ENCODE results near the gene CYTH2.

The CYTH2 gene

DNA sequence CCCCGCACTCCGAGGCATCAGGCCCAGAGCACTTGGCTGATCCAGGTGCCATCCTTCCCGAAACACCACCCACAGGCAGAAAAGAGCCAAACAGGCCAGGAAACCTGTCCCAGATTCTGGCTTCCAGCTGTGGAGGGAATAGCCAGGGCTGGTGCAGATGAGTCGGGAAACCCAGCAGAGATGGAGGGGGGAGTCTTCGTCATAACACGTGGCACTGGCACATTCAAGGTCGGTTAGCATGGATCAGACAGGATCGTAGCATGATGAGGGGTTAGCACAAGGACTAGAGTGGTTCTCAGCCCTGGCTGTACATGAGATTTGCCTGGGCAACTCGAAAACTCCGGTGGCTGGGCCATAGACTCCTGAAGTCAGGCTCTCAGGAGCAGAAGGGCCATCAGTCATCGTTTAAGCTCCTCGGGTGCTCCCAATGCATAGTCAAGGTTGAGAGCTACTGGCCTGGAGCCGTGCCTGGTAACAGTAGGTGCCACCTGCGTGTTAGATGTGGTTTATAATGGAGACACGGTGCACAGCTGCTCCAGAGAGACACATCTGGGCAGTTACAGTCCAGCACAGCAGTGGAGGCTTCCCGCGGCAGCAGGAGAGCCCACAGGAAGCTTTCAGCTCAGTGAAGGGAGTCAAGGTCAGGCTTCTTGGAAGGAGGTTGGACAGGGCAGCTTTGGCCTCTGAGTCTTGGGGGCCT, 6.3 kb downstream of the CYTH2 start:
- no peak for TF ChIP-seq Cebpa-rat (IDR thresholded peaks at IDR 0.05)
- Histone ChIP-seq H3K4me3 (no peak overlapping the region), H3K27me3 (no peaks in the 10 kb centered on the region), H3K4me1 (peaks cover 27% of the 10 kb centered on the region), H4K20me1 (peaks cover 53% of the 10 kb centered on the region), H3K27ac (peak overlapping the region; percentile 41), H3K9ac (peak overlapping the region; percentile 57), H3K9me3 (no peaks in the 10 kb centered on the region), H3K4me2 (peak overlapping the region; percentile 17; the same call in 1 of the 2 replicates), H3K36me3 (peaks cover 92% of the 10 kb centered on the region)

GRCh38 chr19:48476176-48476575, 7.0 kb downstream of the CYTH2 start:
- peaks cover 47% of the 10 kb centered on the region for H4K20me1 ChIP-seq
- peaks cover 29% of the 10 kb centered on the region for H3K4me1 ChIP-seq
- H3K9ac ChIP-seq, result peak overlapping the region; percentile 57; the same call in 1 of the 2 replicates
- H3K4me2 ChIP-seq, result no peak overlapping the region
- H3K27ac ChIP-seq, result peak overlapping the region; percentile 41
- no peak for TF ChIP-seq Cebpa-rat (IDR thresholded peaks at IDR 0.05)
- H3K9me3 ChIP-seq, result no peaks in the 10 kb centered on the region
- no peak overlapping the region for H3K4me3 ChIP-seq
- peaks cover 85% of the 10 kb centered on the region for H3K36me3 ChIP-seq
- H3K27me3 ChIP-seq, result no peaks in the 10 kb centered on the region

- Histone ChIP-seq H3K4me1 (peaks cover 39% of the 10 kb centered on the region), H3K4me2 (no peak overlapping the region), H3K36me3 (peaks cover 75% of the 10 kb centered on the region), H3K27ac (no peak overlapping the region), H3K9ac (no peak overlapping the region), H4K20me1 (peaks cover 37% of the 10 kb centered on the region), H3K4me3 (no peak overlapping the region), H3K27me3 (no peaks in the 10 kb centered on the region), H3K9me3 (no peaks in the 10 kb centered on the region)
- TF ChIP-seq Cebpa-rat (IDR thresholded peaks at IDR 0.05), result no peak
Observed at GRCh38 chr19:48477067-48477685, 8.0 kb downstream of the CYTH2 start.

- H3K36me3 ChIP-seq, result peaks cover 70% of the 10 kb centered on the region
- no peak overlapping the region for H3K4me3 ChIP-seq
- no peaks in the 10 kb centered on the region for H3K27me3 ChIP-seq
- no peak overlapping the region for H3K4me2 ChIP-seq
- no peak for TF ChIP-seq Cebpa-rat (IDR thresholded peaks at IDR 0.05)
- peaks cover 32% of the 10 kb centered on the region for H4K20me1 ChIP-seq
- no peak overlapping the region for H3K27ac ChIP-seq
- no peaks in the 10 kb centered on the region for H3K9me3 ChIP-seq
- H3K4me1 ChIP-seq, result peaks cover 46% of the 10 kb centered on the region
- H3K9ac ChIP-seq, result no peak overlapping the region
Observed at GRCh38 chr19:48477698-48478338, 8.6 kb downstream of the CYTH2 start.

DNA sequence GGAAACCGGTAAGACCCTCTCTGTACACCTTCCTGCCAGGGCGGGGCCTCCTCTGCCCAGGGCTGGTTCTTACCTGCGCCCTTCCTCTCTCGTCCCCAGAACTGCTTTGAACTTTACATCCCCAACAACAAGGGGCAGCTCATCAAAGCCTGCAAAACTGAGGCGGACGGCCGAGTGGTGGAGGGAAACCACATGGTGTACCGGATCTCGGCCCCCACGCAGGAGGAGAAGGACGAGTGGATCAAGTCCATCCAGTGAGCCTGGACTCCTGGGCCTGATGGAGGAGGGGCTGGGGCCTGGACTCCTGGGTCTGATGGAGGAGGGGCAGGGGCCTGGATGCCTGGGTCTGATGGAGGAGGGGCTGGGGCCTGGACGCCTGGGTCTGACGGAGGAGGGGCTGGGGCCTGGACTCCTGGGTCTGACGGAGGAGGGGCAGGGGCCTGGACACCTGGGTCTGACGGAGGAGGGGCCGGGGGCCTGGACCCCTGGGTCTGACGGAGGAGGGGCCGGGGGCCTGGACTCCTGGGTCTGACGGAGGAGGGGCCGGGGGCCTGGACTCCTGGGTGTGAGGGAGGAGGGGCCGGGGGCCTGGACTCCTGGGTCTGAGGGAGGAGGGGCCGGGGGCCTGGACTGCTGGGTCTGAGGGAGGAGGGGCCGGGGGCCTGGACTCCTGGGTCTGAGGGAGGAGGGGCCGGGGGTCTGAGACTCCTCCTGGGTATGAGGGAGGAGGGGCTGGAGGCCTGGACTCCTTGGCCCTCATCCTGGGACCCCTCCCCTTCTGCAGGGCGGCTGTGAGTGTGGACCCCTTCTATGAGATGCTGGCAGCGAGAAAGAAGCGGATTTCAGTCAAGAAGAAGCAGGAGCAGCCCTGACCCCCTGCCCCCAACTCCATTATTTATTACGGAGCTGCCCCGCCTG, 9.4 kb downstream of the CYTH2 start:
- Histone ChIP-seq H3K9me3 (no peaks in the 10 kb centered on the region), H3K9ac (no peak overlapping the region), H3K4me1 (peaks cover 51% of the 10 kb centered on the region), H3K4me2 (no peak overlapping the region), H3K36me3 (peaks cover 62% of the 10 kb centered on the region), H3K27me3 (no peaks in the 10 kb centered on the region), H3K4me3 (no peak overlapping the region), H3K27ac (no peak overlapping the region), H4K20me1 (peaks cover 25% of the 10 kb centered on the region)
- TF ChIP-seq Cebpa-rat (IDR thresholded peaks at IDR 0.05), result no peak

- Histone ChIP-seq H3K9ac (no peak overlapping the region; the same call in 1 of the 2 replicates), H3K27me3 (no peaks in the 10 kb centered on the region), H4K20me1 (peaks cover 14% of the 10 kb centered on the region; the same call in 1 of the 2 replicates), H3K9me3 (no peaks in the 10 kb centered on the region), H3K4me3 (no peak overlapping the region), H3K4me1 (peaks cover 52% of the 10 kb centered on the region), H3K36me3 (peaks cover 51% of the 10 kb centered on the region), H3K4me2 (peak overlapping the region; percentile 97), H3K27ac (no peak overlapping the region)
- no peak for TF ChIP-seq Cebpa-rat (IDR thresholded peaks at IDR 0.05)
Observed at GRCh38 chr19:48479686-48480085, 10.5 kb downstream of the CYTH2 start.

GRCh38 chr19:48480183-48480557, 11.0 kb downstream of the CYTH2 start:
- Histone ChIP-seq H3K4me2 (peak overlapping the region; percentile 97), H4K20me1 (peaks cover 9% of the 10 kb centered on the region; the same call in 1 of the 2 replicates), H3K9ac (peak overlapping the region; percentile 81), H3K4me1 (peaks cover 48% of the 10 kb centered on the region), H3K4me3 (peak overlapping the region; percentile 70), H3K9me3 (no peaks in the 10 kb centered on the region), H3K36me3 (peaks cover 46% of the 10 kb centered on the region), H3K27ac (peak overlapping the region; percentile 81), H3K27me3 (no peaks in the 10 kb centered on the region)
- no peak for TF ChIP-seq Cebpa-rat (IDR thresholded peaks at IDR 0.05)

DNA sequence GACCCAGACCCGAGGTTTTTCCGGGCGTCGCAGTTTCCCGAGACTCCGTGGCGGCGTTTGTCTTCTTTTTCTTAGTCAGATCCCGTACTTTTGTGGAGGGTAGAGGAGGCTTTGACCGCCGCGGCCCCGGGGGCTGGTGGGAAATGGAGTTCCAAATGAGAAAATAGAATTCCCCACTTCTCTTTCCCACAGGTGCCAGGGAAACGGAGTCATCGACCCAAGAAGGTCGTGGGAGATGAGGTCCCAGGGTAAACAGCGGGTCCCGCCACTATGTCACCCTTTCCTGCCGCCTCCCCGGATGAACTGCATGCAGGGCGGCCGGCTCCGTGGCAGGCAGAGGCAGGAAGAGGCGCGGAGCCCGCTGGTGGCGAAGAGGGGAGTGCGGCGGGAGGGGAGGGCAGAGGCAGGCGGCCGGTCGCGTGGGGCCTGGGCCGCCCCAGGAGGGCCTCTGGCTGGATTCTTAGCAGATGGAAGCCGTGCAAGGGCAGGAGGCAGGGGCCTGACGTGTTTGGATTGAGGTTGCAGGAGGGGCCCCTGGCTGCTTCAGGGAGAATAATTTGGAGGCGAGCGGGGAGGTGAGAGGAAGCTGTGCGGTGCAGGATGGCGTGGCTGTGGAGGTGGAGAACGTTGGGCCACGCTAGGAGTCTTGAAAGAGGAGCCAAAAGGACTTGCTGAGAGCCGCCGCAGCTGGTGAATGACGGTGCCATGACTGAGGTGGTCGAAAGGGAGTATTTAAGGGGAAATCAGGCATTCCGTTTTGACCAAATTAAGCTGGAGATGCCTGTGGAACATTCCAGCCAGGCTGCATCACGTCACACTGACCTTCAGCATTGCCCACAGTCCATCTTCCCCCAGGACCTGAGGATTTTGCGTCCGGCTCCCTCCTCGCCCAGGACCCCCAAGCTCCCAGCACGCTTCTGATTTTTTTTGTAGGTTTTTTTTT, 11.7 kb downstream of the CYTH2 start:
- Histone ChIP-seq H3K4me3 (peak overlapping the region; percentile 70), H3K9me3 (no peaks in the 10 kb centered on the region), H3K9ac (peak overlapping the region; percentile 81), H3K4me2 (peak overlapping the region; percentile 97), H3K27me3 (no peaks in the 10 kb centered on the region), H4K20me1 (0 out of 2 replicates have a peak, but pooled peaks cover 6% of the 10 kb centered on the region), H3K27ac (peak overlapping the region; percentile 81), H3K36me3 (peaks cover 39% of the 10 kb centered on the region), H3K4me1 (peaks cover 41% of the 10 kb centered on the region)
- no peak for TF ChIP-seq Cebpa-rat (IDR thresholded peaks at IDR 0.05)

Data from BLaER1 (cell line).